Measurements from ENCODE around the gene GNE.
"Not testable (repeated sequence)": the region's sequence is repeated elsewhere in the genome, so short reads cannot be mapped to it uniquely, and the experiment has no call there.

The GNE gene

DNA sequence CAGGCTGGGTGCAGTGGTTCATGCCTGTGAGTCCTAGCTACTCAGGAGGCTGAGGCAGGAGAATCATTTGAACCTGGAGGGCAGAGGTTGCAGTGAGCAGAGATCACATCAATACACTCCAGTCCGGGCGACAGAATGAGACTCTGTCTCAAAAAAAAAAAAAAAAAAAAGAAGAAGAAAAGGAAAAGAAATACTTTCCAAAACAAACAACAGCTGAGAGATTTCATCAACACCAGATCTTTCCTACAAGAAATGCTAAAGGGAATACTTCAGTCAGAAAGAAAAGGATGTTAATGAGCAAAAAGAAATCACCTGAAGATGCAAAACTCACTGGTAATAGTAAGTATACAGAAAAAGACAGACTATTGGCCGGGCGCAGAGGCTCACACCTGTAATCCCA lies 80.7 kb downstream of the GNE start:
- Histone ChIP-seq H3K4me3 (ENCODE audit: low read depth, low read length) (no peak overlapping the region), H3K9me3 (ENCODE audit: control insufficient read depth, low read length) (no peaks in the 10 kb centered on the region), H3K27me3 (ENCODE audit: control insufficient read depth, insufficient read depth, low read length) (no peaks in the 10 kb centered on the region), H3K4me2 (ENCODE audit: low read length) (no peak overlapping the region), H3K4me1 (no peaks in the 10 kb centered on the region), H3K79me2 (no peaks in the 10 kb centered on the region), H3K27ac (no peak overlapping the region), H3K9ac (no peak overlapping the region), H3K36me3 (ENCODE audit: control insufficient read depth, insufficient read depth, low read length) (no peaks in the 10 kb centered on the region), H2AFZ (no peak overlapping the region)
- TF ChIP-seq, protein P1, sequence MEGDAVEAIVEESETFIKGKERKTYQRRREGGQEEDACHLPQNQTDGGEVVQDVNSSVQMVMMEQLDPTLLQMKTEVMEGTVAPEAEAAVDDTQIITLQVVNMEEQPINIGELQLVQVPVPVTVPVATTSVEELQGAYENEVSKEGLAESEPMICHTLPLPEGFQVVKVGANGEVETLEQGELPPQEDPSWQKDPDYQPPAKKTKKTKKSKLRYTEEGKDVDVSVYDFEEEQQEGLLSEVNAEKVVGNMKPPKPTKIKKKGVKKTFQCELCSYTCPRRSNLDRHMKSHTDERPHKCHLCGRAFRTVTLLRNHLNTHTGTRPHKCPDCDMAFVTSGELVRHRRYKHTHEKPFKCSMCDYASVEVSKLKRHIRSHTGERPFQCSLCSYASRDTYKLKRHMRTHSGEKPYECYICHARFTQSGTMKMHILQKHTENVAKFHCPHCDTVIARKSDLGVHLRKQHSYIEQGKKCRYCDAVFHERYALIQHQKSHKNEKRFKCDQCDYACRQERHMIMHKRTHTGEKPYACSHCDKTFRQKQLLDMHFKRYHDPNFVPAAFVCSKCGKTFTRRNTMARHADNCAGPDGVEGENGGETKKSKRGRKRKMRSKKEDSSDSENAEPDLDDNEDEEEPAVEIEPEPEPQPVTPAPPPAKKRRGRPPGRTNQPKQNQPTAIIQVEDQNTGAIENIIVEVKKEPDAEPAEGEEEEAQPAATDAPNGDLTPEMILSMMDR (IDR thresholded peaks at IDR 0.05): no peak

GRCh38 chr9:36176496-36176895 lies 81.8 kb downstream of the GNE start:
- not testable (repeated sequence) for H3K9me3 ChIP-seq (ENCODE audit: control insufficient read depth, low read length); H3K4me1 ChIP-seq; H3K27me3 ChIP-seq (ENCODE audit: control insufficient read depth, insufficient read depth, low read length)

DNA sequence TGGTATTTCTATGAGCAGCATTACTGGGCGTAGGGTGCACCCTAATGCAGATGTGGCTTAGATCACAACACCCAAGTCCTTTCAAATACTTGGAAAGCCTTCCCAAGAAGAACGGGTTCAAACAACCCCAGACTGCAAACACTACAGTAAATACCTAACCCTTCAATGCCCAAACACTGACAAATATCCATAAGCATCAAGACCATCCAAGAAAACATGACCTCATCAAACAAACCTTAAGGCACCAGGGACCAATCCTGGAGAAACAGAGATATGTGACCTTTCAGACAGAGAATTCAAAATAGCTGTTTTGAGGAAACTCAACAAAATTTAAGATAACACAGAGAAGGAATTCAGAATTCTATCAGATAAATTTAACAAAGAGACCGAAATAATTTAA lies 83.0 kb downstream of the GNE start:
- not testable (repeated sequence) for H3K4me3 ChIP-seq (ENCODE audit: low read depth, low read length); H3K4me2 ChIP-seq (ENCODE audit: low read length); H3K4me1 ChIP-seq; H2AFZ ChIP-seq; H3K9ac ChIP-seq; H3K79me2 ChIP-seq; H3K27me3 ChIP-seq (ENCODE audit: control insufficient read depth, insufficient read depth, low read length); H3K9me3 ChIP-seq (ENCODE audit: control insufficient read depth, low read length); H3K36me3 ChIP-seq (ENCODE audit: control insufficient read depth, insufficient read depth, low read length); H3K27ac ChIP-seq

More at GRCh38 chr9:36176496-36176895, 81.8 kb downstream of the GNE start:
- not testable (repeated sequence) for H2AFZ ChIP-seq; H3K9ac ChIP-seq; H3K4me2 ChIP-seq (ENCODE audit: low read length); H3K79me2 ChIP-seq; H3K36me3 ChIP-seq (ENCODE audit: control insufficient read depth, insufficient read depth, low read length); H3K4me3 ChIP-seq (ENCODE audit: low read depth, low read length); H3K27ac ChIP-seq

- Histone ChIP-seq H3K4me1 (no peaks in the 10 kb centered on the region), H3K9me3 (ENCODE audit: control insufficient read depth, low read length) (no peaks in the 10 kb centered on the region), H3K27ac (no peak overlapping the region), H3K4me2 (ENCODE audit: low read length) (no peak overlapping the region), H3K27me3 (ENCODE audit: control insufficient read depth, insufficient read depth, low read length) (no peaks in the 10 kb centered on the region), H3K9ac (no peak overlapping the region), H3K79me2 (no peaks in the 10 kb centered on the region), H3K4me3 (ENCODE audit: low read depth, low read length) (no peak overlapping the region), H2AFZ (no peak overlapping the region), H3K36me3 (ENCODE audit: control insufficient read depth, insufficient read depth, low read length) (no peaks in the 10 kb centered on the region)
- TF ChIP-seq, protein P1 (IDR thresholded peaks at IDR 0.05): no peak
Observed at GRCh38 chr9:36174731-36175130, 83.5 kb downstream of the GNE start.

DNA sequence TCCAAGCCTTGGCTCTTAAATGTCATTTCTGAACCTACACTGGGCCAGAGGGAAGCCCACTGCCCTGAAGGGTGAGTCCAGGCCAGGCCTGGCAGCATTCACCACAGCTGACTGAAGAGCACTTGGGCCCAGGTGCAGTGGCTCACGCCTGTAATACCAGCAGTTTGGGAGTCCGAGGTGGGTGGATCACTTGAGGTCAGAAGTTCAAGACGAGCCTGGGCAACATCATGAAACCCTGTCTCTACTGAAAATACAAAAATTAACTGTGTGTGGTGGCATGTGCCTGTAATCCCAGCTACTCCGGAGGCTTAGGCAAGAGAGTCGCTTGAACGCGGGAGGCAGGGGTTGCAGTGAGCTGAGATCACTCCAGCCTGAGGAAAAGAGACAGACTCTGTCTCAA lies 84.0 kb downstream of the GNE start:
- Histone ChIP-seq H3K9ac (no peak overlapping the region), H3K4me1 (no peaks in the 10 kb centered on the region), H3K9me3 (ENCODE audit: control insufficient read depth, low read length) (no peaks in the 10 kb centered on the region), H2AFZ (no peak overlapping the region), H3K36me3 (ENCODE audit: control insufficient read depth, insufficient read depth, low read length) (no peaks in the 10 kb centered on the region), H3K27me3 (ENCODE audit: control insufficient read depth, insufficient read depth, low read length) (no peaks in the 10 kb centered on the region), H3K4me3 (ENCODE audit: low read depth, low read length) (no peak overlapping the region), H3K79me2 (no peaks in the 10 kb centered on the region), H3K27ac (no peak overlapping the region), H3K4me2 (ENCODE audit: low read length) (no peak overlapping the region)
- TF ChIP-seq, protein P1 (IDR thresholded peaks at IDR 0.05): no peak

- no peaks in the 10 kb centered on the region for H3K4me1 ChIP-seq
- no peak overlapping the region for H3K9ac ChIP-seq
- H3K4me2 ChIP-seq (ENCODE audit: low read length): no peak overlapping the region
- no peaks in the 10 kb centered on the region for H3K9me3 ChIP-seq (ENCODE audit: control insufficient read depth, low read length)
- no peak overlapping the region for H3K27ac ChIP-seq
- TF ChIP-seq, protein P1 (IDR thresholded peaks at IDR 0.05): no peak
- H3K27me3 ChIP-seq (ENCODE audit: control insufficient read depth, insufficient read depth, low read length): no peaks in the 10 kb centered on the region
- no peak overlapping the region for H3K4me3 ChIP-seq (ENCODE audit: low read depth, low read length)
- no peak overlapping the region for H2AFZ ChIP-seq
- H3K36me3 ChIP-seq (ENCODE audit: control insufficient read depth, insufficient read depth, low read length): no peaks in the 10 kb centered on the region
- H3K79me2 ChIP-seq: no peaks in the 10 kb centered on the region
Observed at GRCh38 chr9:36173861-36174260, 84.4 kb downstream of the GNE start.

Data from parathyroid adenoma (tissue), 2 donors.